Esophagus muscularis mucosa (tissue), 4 donors: ENCODE measurements around the gene CCDC91. TPM values are rescaled to one million over a fixed set of nuclear protein-coding genes. Genes with fewer than 3 reads are reported as not detected.

Experiments used
- DNase-seq: peaks from one replicate; pipeline ENCODE4 v3.0.0-alpha.2; 2017; ENCODE audit errors: extremely low spot score
- H3K27ac ChIP-seq, 4 donors: fragments of 200-600 bp; sonication (generic); replicated peaks in 1 of 4; 1 replicate in 3 of 4; 2 replicates in 1 of 4; pipeline ENCODE4 v1.5.1; 2016 to 2019; ENCODE audit warnings: mild to moderate bottlenecking in 1 of 4
- H3K27me3 ChIP-seq, 4 donors: fragments of 200-600 bp; sonication (generic); one replicate each; pipeline versions ENCODE4 v1.5.1 to v1.6.0; 2016 to 2019
- H3K36me3 ChIP-seq, 4 donors: fragments of 200-600 bp; sonication (generic); one replicate each; pipeline ENCODE4 v1.5.1; 2016 to 2019
- H3K4me1 ChIP-seq, 4 donors: fragments of 200-600 bp; sonication (generic); one replicate each; pipeline ENCODE4 v1.5.1; 2016 to 2019
- H3K4me3 ChIP-seq, 4 donors: fragments of 200-600 bp; sonication (generic); 1 replicate in 2 of 4; 2 replicates in 2 of 4; pipeline ENCODE4 v1.5.1; 2016 to 2019; ENCODE audit warnings: mild to moderate bottlenecking in 4 of 4, moderate library complexity in 1 of 4
- H3K9me3 ChIP-seq, 4 donors: fragments of 200-600 bp; sonication (generic); 1 replicate in 3 of 4; 2 replicates in 1 of 4; pipeline ENCODE4 v1.5.1; 2016 to 2019
- EP300 ChIP-seq: sonication (generic); formaldehyde crosslinking; IDR thresholded peaks from one replicate; pipeline ENCODE4 v1.6.1; 2017; ENCODE audit warnings: antibody characterized with exemption
- POLR2A ChIP-seq: fragments of 450-650 bp; IDR thresholded peaks from one replicate; pipeline ENCODE4 v1.6.1; 2017; ENCODE audit warnings: antibody characterized with exemption, moderate library complexity, mild to moderate bottlenecking, low read depth
- POLR2AphosphoS5 ChIP-seq, 2 donors: sonication (generic); formaldehyde crosslinking; IDR thresholded peaks; one replicate each; pipeline ENCODE4 v1.6.1; 2017; ENCODE audit warnings: antibody characterized with exemption in 2 of 2
- WGBS: methylation state at CpG from one replicate; pipeline ENCODE4 v1.1.5; 2018; 5-methylcytosine and 5-hydroxymethylcytosine counted together
- intact Hi-C: fragments of 100-400 bp; cut with DNase I; formaldehyde crosslinking; loops from one replicate; pipeline ENCODE4 v1.15.1; 2023
- total RNA-seq, 4 donors: library from RNA; depleted of rRNA; stranded (reverse); fragments of >200 nt; gene quantifications; one replicate each; pipeline versions ENCODE4 v1.1.0 to v1.2.1, GENCODE V29; 2016
- TF ChIP-seq, protein P1 (sequence below), 3 experiments: fragments of 200-600 bp in 2 of 3; fragments of 450-650 bp in 1 of 3; sonication (generic) in 2 of 3; IDR thresholded peaks; one replicate each; pipeline ENCODE4 v1.5.1; 2017 to 2019; ENCODE audit warnings: antibody characterized with exemption in 3 of 3, mild to moderate bottlenecking in 2 of 3, moderate library complexity in 1 of 3

The CCDC91 gene
- total RNA-seq, 4 donors from 2014 or later: 51.1 to 76.4 (median 59.0) TPM

GRCh38 chr12:28512406-28512805 is 322.1 kb downstream of the CCDC91 start:
- H3K36me3 ChIP-seq: no peaks in the 10 kb centered on the region
- intact Hi-C loops: no loop called here
- no peak overlapping the region for H3K27ac ChIP-seq
- H3K9me3 ChIP-seq: no peaks in the 10 kb centered on the region
- no peaks in the 10 kb centered on the region for H3K27me3 ChIP-seq
- WGBS: 88% methylated on average over 6 of the region's 6 CpGs
- TF ChIP-seq, protein P1, sequence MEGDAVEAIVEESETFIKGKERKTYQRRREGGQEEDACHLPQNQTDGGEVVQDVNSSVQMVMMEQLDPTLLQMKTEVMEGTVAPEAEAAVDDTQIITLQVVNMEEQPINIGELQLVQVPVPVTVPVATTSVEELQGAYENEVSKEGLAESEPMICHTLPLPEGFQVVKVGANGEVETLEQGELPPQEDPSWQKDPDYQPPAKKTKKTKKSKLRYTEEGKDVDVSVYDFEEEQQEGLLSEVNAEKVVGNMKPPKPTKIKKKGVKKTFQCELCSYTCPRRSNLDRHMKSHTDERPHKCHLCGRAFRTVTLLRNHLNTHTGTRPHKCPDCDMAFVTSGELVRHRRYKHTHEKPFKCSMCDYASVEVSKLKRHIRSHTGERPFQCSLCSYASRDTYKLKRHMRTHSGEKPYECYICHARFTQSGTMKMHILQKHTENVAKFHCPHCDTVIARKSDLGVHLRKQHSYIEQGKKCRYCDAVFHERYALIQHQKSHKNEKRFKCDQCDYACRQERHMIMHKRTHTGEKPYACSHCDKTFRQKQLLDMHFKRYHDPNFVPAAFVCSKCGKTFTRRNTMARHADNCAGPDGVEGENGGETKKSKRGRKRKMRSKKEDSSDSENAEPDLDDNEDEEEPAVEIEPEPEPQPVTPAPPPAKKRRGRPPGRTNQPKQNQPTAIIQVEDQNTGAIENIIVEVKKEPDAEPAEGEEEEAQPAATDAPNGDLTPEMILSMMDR (IDR thresholded peaks at IDR 0.05): no peak
- no peak for TF ChIP-seq POLR2AphosphoS5 (IDR thresholded peaks at IDR 0.05)
- TF ChIP-seq EP300: no peak
- no peak for TF ChIP-seq POLR2A
- peaks cover 0 to 8% (median 5%) of the 10 kb centered on the region in 4 donors for H3K4me1 ChIP-seq
- no peak for DNase-seq
- no peak overlapping the region for H3K4me3 ChIP-seq

DNA sequence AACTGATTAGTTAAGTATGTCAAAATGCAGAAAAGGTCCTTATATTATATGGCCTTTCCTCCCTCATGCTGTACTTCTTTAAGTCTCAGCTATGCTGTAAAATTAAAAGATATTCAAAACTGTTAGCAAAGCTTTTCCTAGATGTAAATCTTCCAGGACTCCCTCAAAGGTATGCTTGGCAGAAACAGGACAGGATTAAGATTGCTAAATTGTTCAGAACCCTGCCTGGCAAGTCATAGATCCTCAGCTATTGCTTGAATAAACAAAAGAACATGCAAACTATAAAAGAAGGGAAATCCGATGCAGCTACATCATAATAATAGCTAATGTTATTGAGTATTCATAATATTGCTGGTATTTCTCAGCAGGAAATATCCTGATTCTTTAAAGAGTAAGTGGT is 322.6 kb downstream of the CCDC91 start:
- DNase-seq: no peak
- 43% methylated on average over 1 of the region's 1 CpG for WGBS

GRCh38 chr12:28513983-28514382 is 323.7 kb downstream of the CCDC91 start:
- 82% methylated on average over 1 of the region's 1 CpG for WGBS
- DNase-seq: no peak
- intact Hi-C loops: no loop called here
- H3K27me3 ChIP-seq: no peaks in the 10 kb centered on the region
- H3K4me3 ChIP-seq: no peak overlapping the region
- no peaks in the 10 kb centered on the region for H3K9me3 ChIP-seq
- no peaks in the 10 kb centered on the region for H3K36me3 ChIP-seq
- TF ChIP-seq, protein P1 (IDR thresholded peaks at IDR 0.05): no peak
- no peak overlapping the region for H3K27ac ChIP-seq
- H3K4me1 ChIP-seq: peaks cover 0 to 7% (median 4%) of the 10 kb centered on the region in 4 donors

More for the DNA sequence above, 322.6 kb downstream of the CCDC91 start:
- no peak overlapping the region for H3K4me3 ChIP-seq
- no peaks in the 10 kb centered on the region for H3K36me3 ChIP-seq
- TF ChIP-seq POLR2A (no peak), POLR2AphosphoS5 (IDR thresholded peaks at IDR 0.05) (no peak), EP300 (no peak)
- TF ChIP-seq, protein P1 (IDR thresholded peaks at IDR 0.05): no peak
- no peaks in the 10 kb centered on the region for H3K27me3 ChIP-seq
- intact Hi-C loops: no loop called here
- peaks cover 0 to 7% (median 4%) of the 10 kb centered on the region in 4 donors for H3K4me1 ChIP-seq
- H3K9me3 ChIP-seq: no peaks in the 10 kb centered on the region
- no peak overlapping the region for H3K27ac ChIP-seq

GRCh38 chr12:28517101-28517500 is 326.8 kb downstream of the CCDC91 start:
- H3K27ac ChIP-seq: no peak overlapping the region
- TF ChIP-seq, protein P1 (IDR thresholded peaks at IDR 0.05): no peak
- TF ChIP-seq POLR2A: no peak
- TF ChIP-seq POLR2AphosphoS5 (IDR thresholded peaks at IDR 0.05): no peak
- no peak for TF ChIP-seq EP300

DNA sequence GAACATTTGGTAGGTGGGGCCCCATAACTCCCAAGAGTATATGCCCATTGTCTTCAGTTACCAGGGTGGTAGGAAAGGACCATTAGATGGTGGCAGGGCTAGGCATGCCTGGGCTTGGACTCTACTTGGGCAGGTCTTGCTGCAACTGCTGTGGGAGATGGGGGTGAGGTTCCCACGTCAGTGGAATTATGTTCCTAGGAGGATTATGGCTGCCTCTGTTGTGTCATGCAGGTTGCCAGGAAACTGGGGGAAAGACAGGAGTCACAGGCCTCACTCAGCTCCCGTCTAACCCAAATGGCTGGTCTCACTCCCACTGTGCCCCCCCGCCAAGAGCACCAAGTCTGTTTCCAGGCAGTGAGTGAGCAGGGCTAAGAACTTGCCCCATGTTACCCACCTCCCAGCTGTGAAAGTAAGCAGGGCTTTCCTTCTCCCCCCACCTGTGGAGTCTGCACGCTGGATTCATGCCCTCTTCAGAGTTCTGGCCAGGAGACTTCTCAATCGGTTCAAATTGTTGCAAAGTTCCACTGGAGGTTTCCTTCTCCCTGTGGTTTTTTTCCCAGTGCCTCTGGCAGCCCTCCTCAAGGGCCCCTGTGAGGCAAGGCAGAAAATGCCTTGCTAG is 337.5 kb downstream of the CCDC91 start:
- peaks cover 0 to 16% (median 5%) of the 10 kb centered on the region in 4 donors for H3K9me3 ChIP-seq
- TF ChIP-seq EP300 (no peak), POLR2AphosphoS5 (IDR thresholded peaks at IDR 0.05) (no peak)
- no peak for DNase-seq
- H3K27ac ChIP-seq: no peak overlapping the region
- 93% methylated on average over 3 of the region's 5 CpGs for WGBS
- intact Hi-C loops: no loop called here
- no peaks in the 10 kb centered on the region for H3K27me3 ChIP-seq
- H3K36me3 ChIP-seq: no peaks in the 10 kb centered on the region
- H3K4me3 ChIP-seq: no peak overlapping the region
- no peaks in the 10 kb centered on the region for H3K4me1 ChIP-seq

More at GRCh38 chr12:28517101-28517500, 326.8 kb downstream of the CCDC91 start:
- Histone ChIP-seq H3K9me3 (no peaks in the 10 kb centered on the region), H3K36me3 (no peaks in the 10 kb centered on the region), H3K4me1 (peaks cover 0 to 7% (median 4%) of the 10 kb centered on the region in 4 donors), H3K4me3 (no peak overlapping the region), H3K27me3 (no peaks in the 10 kb centered on the region)
- WGBS: 40% methylated on average over 1 of the region's 1 CpG
- no peak for DNase-seq
- intact Hi-C loops: no loop called here
